CD4-positive, alpha-beta T cell treated with Interleukin-10 for 1 hour (primary cell): ENCODE data around the gene CATSPERZ.
A peak's percentile ranks its signal among the peaks of the same experiment; 100 is the strongest.
"Not testable (repeated sequence)": the region's sequence is repeated elsewhere in the genome, so short reads cannot be mapped to it uniquely, and the experiment has no call there.

Source experiments
- DNase-seq: peaks from one replicate; pipeline ENCODE4 v3.0.0-alpha.2; 2020

CATSPERZ gene

DNA sequence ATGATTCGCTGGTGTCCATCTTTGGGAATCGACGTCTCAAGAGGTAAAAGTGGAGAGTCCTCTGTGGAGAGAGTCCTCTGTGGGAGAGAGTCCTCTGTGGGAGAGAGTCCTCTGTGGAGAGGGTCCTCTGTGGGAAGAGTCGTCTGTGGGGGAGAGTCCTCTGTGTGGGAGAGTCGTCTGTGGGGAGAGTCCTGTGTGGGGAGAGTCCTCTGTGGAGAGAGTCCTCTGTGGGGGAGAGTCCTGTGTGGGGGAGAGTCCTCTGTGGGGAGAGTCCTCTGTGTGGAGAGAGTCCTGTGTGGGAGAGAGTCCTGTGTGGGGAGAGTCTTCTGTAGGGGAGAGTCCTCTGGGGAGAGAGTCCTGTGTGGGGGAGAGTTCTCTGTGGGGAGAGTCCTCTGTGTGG, 20.9 kb downstream of the CATSPERZ start:
- no peak for DNase-seq

DNA sequence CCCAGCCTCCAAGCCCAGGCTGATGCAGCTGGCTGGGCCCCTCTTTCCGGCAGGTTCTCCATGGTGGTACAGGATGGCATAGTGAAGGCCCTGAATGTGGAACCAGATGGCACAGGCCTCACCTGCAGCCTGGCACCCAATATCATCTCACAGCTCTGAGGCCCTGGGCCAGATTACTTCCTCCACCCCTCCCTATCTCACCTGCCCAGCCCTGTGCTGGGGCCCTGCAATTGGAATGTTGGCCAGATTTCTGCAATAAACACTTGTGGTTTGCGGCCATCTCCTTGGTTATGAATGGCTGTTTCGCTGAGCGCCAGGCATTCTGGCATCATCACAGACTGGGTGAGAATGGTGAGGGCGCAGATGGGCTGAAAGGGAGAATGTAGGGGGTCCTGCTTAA, 21.4 kb downstream of the CATSPERZ start:
- DNase-seq: no peak

DNA sequence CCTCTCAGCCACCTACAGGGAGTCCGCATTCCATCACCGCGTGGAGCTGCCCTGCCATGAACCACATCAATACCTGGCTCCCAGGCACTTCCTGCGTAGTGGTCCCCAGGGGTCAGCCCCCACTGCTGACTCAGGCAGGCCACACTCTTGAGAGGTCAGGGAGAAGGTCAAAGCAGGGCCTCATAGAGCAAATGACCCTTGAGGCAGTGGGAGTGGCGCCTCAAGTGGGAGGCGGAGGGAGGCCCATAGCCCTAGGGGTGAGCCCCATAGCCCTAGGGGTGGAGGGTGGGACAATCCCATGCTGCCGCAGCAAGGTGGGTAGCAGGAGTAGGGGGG, 22.7 kb downstream of the CATSPERZ start:
- DNase-seq: no peak

- no peak for DNase-seq
Observed at GRCh38 chr11:64323373-64323772, 23.2 kb downstream of the CATSPERZ start.

- DNase-seq: not testable (repeated sequence)
Observed at GRCh38 chr11:64323984-64324383, 23.8 kb downstream of the CATSPERZ start.

DNA sequence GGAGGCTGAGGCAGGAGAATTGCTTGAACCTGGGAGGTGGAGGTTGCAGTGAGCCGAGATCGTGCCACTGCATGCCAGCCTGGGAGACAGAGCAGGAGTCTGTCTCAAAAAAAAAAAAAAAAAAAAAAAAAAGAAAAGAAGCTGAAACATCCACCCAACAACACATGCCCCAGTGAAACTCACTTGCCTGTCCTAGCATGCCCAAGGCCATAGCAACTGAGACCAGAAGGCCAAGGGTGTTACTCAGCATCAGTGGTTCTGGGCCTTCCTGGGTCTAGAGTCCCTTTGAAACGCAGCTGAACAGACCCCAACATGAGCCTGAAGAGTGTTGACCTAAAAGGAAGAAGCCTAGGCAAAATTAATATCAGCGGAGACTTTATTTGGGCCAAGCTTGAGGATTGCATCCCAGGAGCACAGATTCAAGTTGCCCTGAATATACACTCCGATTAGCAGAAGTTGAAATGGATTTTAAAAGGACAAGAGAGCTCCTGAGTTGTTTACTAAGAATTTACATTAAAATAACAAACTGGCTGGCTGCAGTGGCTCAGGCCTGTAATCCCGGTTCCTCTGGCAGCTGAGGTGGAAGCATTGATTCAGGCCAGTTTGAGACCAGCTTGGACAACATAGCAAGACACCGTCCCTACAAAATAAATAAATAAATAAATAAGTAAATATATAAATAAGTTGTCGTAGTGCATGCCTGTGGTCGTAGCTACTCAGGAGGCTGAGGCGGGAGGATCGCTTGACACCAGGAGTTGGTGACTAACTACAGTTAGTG, 24.7 kb downstream of the CATSPERZ start:
- no peak for DNase-seq

- DNase-seq: no peak
Observed at GRCh38 chr11:64327375-64327774, 27.2 kb downstream of the CATSPERZ start.

DNA sequence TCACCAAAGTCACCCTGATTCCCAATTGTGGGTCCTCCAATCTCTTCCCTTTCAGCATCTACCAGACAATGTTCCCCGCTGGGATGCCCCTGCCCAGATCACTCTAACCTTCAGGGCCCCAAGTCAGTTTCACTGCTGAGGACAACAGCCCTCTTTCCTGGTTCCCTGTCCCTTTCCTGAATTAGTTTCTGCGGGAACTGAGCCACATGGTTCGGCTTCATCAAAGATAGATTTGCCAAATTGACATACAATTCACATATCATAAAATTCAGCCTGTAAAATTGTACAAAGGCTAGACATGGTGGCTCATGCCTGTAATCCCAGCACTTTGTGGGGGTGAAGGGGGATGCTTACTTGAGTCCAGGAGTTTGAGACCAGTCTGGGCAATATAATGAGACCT, 27.8 kb downstream of the CATSPERZ start:
- no peak for DNase-seq

GRCh38 chr11:64330888-64331287, 30.7 kb downstream of the CATSPERZ start:
- no peak for DNase-seq

DNA sequence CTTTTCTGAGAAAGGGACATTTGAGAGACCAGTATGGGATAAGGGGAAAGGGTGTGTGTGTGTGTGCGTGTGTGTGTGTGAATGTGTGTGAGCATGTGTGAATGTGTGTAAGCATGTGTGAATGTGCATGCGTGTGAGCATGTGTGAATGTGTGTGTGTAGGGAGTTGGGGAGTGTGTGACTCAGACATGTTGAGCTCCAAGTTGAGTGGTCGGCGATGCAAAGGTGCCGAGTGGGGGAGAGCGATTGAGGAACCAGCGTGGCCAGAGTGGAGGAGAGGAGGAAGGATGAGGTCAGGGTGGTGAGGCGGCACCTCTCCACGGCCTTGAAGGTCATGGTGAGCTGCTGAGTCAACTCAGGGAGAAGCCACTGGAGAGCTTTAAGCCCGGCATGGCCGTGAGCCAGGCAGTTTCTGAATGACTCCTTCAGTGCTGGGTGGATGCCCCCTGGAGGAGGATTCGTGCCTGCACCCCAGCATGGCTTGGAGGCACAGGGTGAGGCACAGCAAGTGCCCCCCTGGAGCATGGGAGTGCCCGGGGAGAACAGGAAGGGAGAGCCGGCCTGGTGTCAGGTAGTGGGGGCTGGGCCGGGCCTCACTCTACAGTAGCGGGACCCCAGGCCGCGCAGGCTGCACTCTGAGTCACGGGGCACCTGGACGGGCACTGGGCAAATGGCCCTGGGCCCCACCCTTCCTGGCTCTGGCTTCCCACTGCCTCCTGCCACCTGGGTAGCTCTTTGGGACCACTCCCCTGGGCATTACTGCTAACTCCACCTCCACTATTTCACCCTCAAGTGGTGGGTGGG, 31.6 kb downstream of the CATSPERZ start:
- peak; percentile 76 for DNase-seq

DNA sequence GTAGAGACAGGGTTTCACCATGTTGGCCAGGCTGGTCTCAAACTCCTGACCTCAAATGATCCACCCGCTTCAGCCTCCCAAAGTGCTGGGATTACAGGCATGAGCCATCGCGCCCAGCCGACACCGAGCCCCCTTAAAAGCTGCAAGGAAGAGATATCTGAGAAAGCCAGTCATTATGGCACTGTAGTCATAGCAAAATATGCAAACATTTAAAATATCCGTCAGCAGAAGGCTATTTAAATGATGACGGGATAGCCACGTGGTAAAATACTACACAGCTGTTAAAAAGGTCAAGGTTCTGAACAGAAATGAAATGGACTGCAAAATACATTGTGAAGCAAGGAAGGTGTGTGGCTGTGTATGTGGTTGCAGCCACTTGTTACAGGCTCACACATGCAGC, 33.4 kb downstream of the CATSPERZ start:
- no peak for DNase-seq

DNA sequence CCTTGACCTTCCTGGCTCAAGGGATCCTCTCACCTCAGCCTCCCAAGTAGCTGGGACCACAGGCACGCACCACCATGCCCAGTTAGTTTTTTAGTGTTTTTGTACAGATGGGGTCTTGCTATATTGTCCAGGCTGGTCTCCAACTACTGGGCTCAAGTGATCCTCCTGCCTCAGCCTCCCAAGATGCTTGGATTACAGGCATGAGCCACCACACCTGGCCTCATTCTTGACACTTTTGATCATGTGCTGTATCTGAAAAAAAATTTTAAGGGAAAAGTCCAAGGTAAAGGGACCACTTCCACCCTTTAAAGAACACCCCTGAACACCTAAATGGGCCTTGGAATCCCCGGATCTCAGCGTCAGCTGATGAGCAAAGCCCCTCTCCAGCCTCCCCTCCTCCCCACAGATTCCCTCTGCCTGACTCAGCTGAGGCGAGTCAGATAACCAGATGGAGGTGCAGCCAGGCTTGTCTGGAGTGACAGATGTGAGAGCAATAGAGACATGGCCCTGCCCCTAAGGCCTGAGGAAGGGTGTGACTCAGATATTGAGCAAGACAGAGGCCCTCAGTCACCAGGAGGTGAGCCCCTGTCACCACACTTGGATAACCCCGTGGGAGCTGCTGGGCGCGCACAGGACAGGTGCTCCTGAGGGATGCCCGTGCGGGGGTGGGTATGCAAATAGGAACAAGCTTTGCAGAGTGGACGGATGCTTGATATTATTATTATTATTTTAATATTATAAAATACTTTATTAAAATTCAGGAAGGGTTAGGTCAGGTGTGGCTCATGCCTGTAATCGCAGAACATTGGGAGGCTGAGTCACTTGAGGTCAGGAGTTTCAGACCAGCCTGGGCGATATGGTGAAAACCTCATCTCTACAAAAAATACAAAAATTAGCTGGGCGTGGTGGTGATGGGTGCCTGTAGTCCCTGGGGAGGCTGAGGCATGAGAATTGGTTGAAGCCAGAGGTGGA, 34.9 kb downstream of the CATSPERZ start:
- DNase-seq: no peak

DNA sequence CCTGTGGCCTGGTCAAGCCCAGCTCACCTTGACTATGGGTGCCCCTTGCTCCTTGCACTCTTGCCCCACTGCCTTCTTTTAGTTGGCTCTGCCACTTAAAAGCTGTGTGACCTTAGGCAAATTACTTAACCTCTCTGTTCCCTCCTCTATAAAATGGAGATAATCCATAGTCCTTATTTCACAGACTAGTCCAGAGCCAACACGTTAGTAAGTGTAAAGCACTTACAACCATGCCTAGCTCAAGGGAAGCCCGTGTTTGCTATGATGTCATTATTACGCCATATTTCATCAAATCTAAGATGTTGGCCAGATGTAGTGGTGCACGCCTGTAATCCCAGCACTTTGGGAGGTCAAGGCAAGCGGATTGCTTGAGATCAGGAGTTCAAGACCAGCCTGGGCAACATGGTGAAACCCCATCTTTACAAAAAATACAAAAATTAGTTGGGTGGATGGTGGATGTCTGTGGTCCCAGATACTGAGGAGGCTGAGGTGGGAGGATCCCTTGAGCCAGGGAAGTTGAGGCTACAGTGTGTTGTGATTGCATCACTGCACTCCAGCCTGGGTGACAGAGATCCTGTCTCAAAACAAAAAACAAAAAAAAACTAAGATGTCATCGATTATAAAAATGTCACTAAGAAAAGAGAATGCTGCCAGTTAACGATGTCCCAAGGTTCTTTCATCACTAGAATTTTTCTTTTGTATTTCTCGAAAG, 37.5 kb downstream of the CATSPERZ start:
- no peak for DNase-seq

DNA sequence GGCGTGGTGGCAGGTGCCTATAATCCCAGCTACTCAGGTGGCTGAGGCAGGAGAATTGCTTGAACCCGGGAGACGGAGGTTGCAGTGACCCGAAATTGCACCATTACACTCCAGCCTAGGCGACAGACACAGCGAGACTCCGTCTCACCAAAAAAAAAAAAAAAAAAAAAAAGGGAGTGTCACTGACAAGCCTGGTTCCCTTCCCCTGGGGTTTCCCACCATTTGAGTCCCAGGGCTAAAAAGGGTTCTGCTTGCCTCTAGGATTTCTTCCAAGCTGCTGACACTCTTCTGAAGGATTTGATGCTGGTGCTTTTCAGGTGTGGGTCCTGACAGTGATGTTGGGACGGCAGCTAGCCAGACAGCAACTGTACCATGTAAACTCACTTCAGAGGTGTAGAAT, 38.6 kb downstream of the CATSPERZ start:
- no peak for DNase-seq

DNA sequence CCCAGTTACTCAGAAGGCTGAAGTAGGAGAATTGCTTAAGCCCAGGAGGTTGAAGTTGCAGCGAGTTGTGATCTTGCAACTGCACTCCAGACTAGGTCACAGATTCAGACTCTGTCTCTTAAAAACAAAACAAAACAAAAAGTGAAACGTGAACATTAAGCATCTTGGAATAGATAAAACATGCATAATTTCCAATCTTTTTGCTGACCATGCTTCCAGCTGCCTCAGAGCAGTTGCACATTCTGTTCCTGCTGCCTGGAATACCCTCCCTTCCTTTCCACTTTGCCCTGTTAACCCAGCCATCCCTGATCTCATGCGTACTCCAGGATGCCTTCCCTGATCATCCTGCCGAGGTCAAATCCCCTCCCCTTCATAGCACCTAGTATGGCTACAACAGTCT, 39.1 kb downstream of the CATSPERZ start:
- no peak for DNase-seq

DNA sequence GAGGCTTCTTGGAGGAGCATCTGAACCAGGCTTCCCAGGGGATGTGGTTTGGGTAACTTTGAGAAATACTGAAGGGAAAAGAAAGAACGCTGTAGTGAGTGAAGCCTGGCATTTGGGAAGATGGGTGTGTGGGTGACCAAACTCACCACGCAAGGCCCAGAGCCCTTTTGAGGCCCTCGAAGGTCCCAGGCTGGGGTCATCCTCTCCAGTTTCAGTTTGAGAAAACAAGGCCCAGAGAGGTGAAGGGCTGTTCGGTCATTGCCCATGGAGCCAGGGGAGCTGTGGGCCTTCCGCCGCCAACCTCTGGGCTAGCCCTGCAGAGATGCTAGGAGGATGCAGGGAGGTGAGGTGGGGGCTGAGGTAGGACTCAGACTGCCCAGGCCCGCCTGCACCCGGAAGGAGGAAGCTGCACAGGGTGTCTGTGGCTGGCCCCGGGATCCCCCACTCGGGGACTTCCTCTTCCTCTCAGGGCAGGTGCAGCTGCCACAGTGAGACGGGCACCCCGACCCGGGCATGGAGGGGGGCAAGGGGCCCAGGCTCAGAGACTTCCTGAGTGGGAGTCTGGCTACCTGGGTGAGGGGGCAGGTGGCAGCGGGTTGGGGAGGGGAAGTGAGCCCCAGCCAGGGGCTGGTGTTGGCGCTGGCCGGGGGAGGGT, 39.7 kb downstream of the CATSPERZ start, which contains the start of gene CCDC88B:
CCDC88B (plus strand) TSS at position 451 of the 655 bp plus-strand sequence; CDS start at position 514, 63 bp downstream.
- peak; percentile 92 for DNase-seq

GRCh38 chr11:64340671-64341335, 40.6 kb downstream of the CATSPERZ start:
- peak; percentile 79 for DNase-seq

- DNase-seq: no peak
Observed at GRCh38 chr11:64341429-64341828, 41.3 kb downstream of the CATSPERZ start.

DNA sequence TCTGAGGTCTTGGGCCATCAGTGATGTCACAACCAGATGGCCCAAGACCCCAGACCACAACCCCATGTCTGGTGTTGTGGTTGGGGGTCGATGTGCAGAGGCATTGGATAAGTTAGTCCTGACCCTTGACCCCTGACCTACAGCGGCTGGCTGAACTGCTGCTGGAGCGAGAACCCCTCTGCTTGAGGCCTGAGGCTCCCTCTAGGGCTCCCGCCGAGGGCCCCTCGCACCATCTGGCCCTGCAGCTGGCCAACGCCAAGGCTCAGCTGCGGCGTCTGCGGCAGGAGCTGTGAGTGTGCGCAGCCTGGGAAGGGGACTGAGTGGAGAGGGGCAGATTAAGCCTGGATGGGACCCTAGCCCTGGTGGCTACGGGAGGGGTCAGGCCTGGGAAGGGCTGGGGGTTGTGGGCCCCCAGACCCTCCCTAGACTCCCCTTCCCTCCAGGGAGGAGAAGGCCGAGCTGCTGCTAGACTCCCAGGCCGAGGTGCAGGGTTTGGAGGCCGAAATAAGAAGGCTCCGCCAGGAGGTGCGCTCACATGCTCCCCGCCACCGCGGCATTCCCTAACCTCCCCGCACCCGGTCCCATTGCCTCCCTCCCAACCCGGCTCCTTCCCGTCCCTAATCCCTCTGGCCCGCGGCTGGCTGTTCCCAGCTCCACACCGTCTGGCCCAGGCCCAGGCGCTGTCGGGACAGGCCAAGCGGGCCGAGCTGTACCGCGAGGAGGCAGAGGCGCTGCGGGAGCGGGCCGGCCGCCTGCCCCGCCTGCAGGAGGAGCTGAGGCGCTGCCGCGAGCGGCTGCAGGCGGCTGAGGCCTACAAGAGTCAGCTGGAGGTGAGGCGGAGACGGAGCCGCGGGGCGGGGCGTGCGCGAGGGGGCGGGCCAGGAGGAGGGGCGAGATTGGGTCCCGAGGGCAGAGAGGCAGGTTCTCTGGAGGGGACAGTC, 42.0 kb downstream of the CATSPERZ start:
- peak; percentile 93 for DNase-seq
